IMR-90 (cell line): ENCODE data around the gene MEGF6. TPM values are rescaled to one million over a fixed set of nuclear protein-coding genes. Genes with fewer than 3 reads are reported as not detected.

Experiments
- ATAC-seq: fragments of 200-7000 bp; cut with Tn5 transposase; 2 replicates; pipeline ENCODE4 v1.9.1; 2020; ENCODE audit warnings: low read depth, mild to moderate bottlenecking, moderate library complexity
- BruUV-seq: library from RNA; stranded (reverse); fragments of 400-500 nt; replicated peaks from 2 replicates; lab custom pipeline; 2021; lab: Mats Ljungman, UMichigan
- CTCF ChIA-PET: fragments of 300-600 bp; formaldehyde crosslinking; extraction: SDS; loops from one replicate; lab custom pipeline; 2021; ENCODE audit warnings: antibody characterized with exemption; lab: Yijun Ruan, JAX
- POLR2A ChIA-PET: fragments of 300-600 bp; sonication (Branson Sonifier 250); formaldehyde crosslinking; loops from one replicate; lab custom pipeline; 2022; ENCODE audit warnings: antibody characterized with exemption; ENCODE audit not compliant: unreplicated experiment; lab: Charles Lee
- DNase-seq: peaks from one replicate; pipeline ENCODE4 v3.0.0; 2013
- H2AFZ ChIP-seq: replicated peaks from 2 replicates; pipeline ENCODE3; 2013; ENCODE audit warnings: low read length, mild to moderate bottlenecking; ENCODE audit not compliant: poor library complexity
- H2AK5ac ChIP-seq: 2 replicates; pipeline ENCODE4 v1.6.1; 2013; ENCODE audit warnings: low read depth, low read length, inconsistent platforms
- H2AK9ac ChIP-seq: replicated peaks from 2 replicates; pipeline ENCODE3; 2013; ENCODE audit warnings: mild to moderate bottlenecking, low read depth, low read length, moderate library complexity; ENCODE audit not compliant: poor library complexity
- H2BK120ac ChIP-seq: 2 replicates; pipeline ENCODE4 v1.6.1; 2013; ENCODE audit warnings: low read depth, low read length, inconsistent platforms
- H2BK15ac ChIP-seq: 3 replicates; pipeline ENCODE4 v1.6.1; 2013; ENCODE audit warnings: low read depth, low read length, inconsistent platforms
- H2BK20ac ChIP-seq: 2 replicates; pipeline ENCODE4 v1.6.1; 2013; ENCODE audit warnings: low read depth, mild to moderate bottlenecking, inconsistent platforms, low read length, moderate library complexity
- H2BK5ac ChIP-seq: 2 replicates; pipeline ENCODE4 v1.6.1; 2013; ENCODE audit warnings: mild to moderate bottlenecking, low read depth, low read length, inconsistent platforms; ENCODE audit not compliant: poor library complexity, severe bottlenecking
- H3K14ac ChIP-seq: replicated peaks from 2 replicates; pipeline ENCODE4 v1.6.1; 2013; ENCODE audit warnings: low read depth, low read length, inconsistent platforms
- H3K18ac ChIP-seq: 2 replicates; pipeline ENCODE4 v1.6.1; 2013; ENCODE audit warnings: low read depth, low read length, control low read depth
- H3K23ac ChIP-seq: 2 replicates; pipeline ENCODE4 v1.6.1; 2013; ENCODE audit warnings: low read depth, low read length, inconsistent platforms
- H3K27ac ChIP-seq: 2 replicates; pipeline ENCODE4 v1.5.1; 2013; ENCODE audit warnings: mild to moderate bottlenecking, control low read depth, low read length; ENCODE audit not compliant: insufficient read depth
- H3K27me3 ChIP-seq: 2 replicates; pipeline ENCODE4 v1.6.1; 2013; ENCODE audit warnings: low read length; ENCODE audit not compliant: control insufficient read depth, insufficient read depth
- H3K36me3 ChIP-seq: 2 replicates; pipeline ENCODE4 v1.6.1; 2013; ENCODE audit warnings: low read length, mixed read lengths; ENCODE audit not compliant: control insufficient read depth, insufficient read depth
- H3K4ac ChIP-seq: 2 replicates; pipeline ENCODE4 v1.6.1; 2013; ENCODE audit warnings: low read depth, low read length, inconsistent platforms
- H3K4me1 ChIP-seq: 2 replicates; pipeline ENCODE4 v1.6.1; 2013; ENCODE audit warnings: low read length, mixed read lengths; ENCODE audit not compliant: control insufficient read depth, insufficient read depth
- H3K4me2 ChIP-seq: 2 replicates; pipeline ENCODE4 v1.6.1; 2013; ENCODE audit warnings: low read depth, mild to moderate bottlenecking, control low read depth, low read length, moderate library complexity
- H3K4me3 ChIP-seq: 2 replicates; pipeline ENCODE4 v1.5.1; 2013; ENCODE audit warnings: low read depth, mild to moderate bottlenecking, control low read depth, low read length, moderate library complexity; ENCODE audit not compliant: insufficient read depth
- H3K56ac ChIP-seq: 2 replicates; pipeline ENCODE4 v1.6.1; 2013; ENCODE audit warnings: low read length, inconsistent platforms; ENCODE audit not compliant: insufficient read depth; ENCODE audit errors: extremely low read depth
- H3K79me1 ChIP-seq, 2 experiments: 2 replicates each; pipeline ENCODE4 v1.6.1; 2013; ENCODE audit warnings: low read length in 2 of 2, inconsistent platforms in 1 of 2, low read depth in 1 of 2
- H3K9ac ChIP-seq: 2 replicates; pipeline ENCODE4 v1.6.1; 2013; ENCODE audit warnings: low read depth, low read length, control low read depth
- H3K9me1 ChIP-seq: 2 replicates; pipeline ENCODE4 v1.6.1; 2013; ENCODE audit warnings: low read length, inconsistent platforms; ENCODE audit not compliant: insufficient read depth
- H3K9me3 ChIP-seq: 2 replicates; pipeline ENCODE4 v1.6.1; 2013; ENCODE audit warnings: low read length; ENCODE audit not compliant: control insufficient read depth, insufficient read depth
- H4K20me1 ChIP-seq: 2 replicates; pipeline ENCODE4 v1.6.1; 2013; ENCODE audit warnings: low read length, inconsistent platforms; ENCODE audit not compliant: insufficient read depth
- H4K5ac ChIP-seq: 2 replicates; pipeline ENCODE4 v1.6.1; 2013; ENCODE audit warnings: mild to moderate bottlenecking, low read depth, low read length, control low read depth
- H4K8ac ChIP-seq, 2 experiments: 2 replicates each; pipeline ENCODE4 v1.6.1; 2013; ENCODE audit warnings: low read depth in 2 of 2, low read length in 2 of 2, control low read depth in 1 of 2, inconsistent platforms in 1 of 2
- H4K91ac ChIP-seq: 2 replicates; pipeline ENCODE4 v1.6.1; 2013; ENCODE audit warnings: low read depth, low read length, inconsistent platforms; ENCODE audit not compliant: insufficient read depth
- BHLHE40 ChIP-seq: fragments of 150-350 bp; IDR thresholded peaks from 2 replicates; pipeline ENCODE4 v1.6.1; 2016; ENCODE audit warnings: mild to moderate bottlenecking, low read depth, low read length
- CEBPB ChIP-seq: IDR thresholded peaks from 2 replicates; pipeline ENCODE4 v1.6.1; 2012; ENCODE audit warnings: low read depth, low read length, improper control_type of control experiment
- CHD1 ChIP-seq: IDR thresholded peaks from 2 replicates; pipeline ENCODE4 v1.6.1; 2012; ENCODE audit warnings: low read depth, low read length, improper control_type of control experiment
- CTCF ChIP-seq: conservative IDR thresholded peaks from 2 replicates; pipeline ENCODE4 v1.5.1; 2012; ENCODE audit warnings: mild to moderate bottlenecking, low read depth, low read length, improper control_type of control experiment
- ELK1 ChIP-seq: fragments of 150-350 bp; IDR thresholded peaks from 2 replicates; pipeline ENCODE4 v1.6.1; 2016; ENCODE audit warnings: low read depth, mild to moderate bottlenecking, low read length, moderate library complexity, borderline replicate concordance
- FOS ChIP-seq: fragments of 150-350 bp; IDR thresholded peaks from 2 replicates; pipeline ENCODE4 v1.6.1; 2016; ENCODE audit warnings: low read depth, low read length
- MAFK ChIP-seq: IDR thresholded peaks from 2 replicates; pipeline ENCODE4 v1.6.1; 2012; ENCODE audit warnings: low read depth, low read length, improper control_type of control experiment
- MAZ ChIP-seq: IDR thresholded peaks from 2 replicates; pipeline ENCODE4 v1.6.1; 2012; ENCODE audit warnings: low read depth, mild to moderate bottlenecking, low read length, improper control_type of control experiment, moderate library complexity, borderline replicate concordance
- MXI1 ChIP-seq: IDR thresholded peaks from 2 replicates; pipeline ENCODE4 v1.6.1; 2012; ENCODE audit warnings: low read depth, mild to moderate bottlenecking, low read length, moderate library complexity, borderline replicate concordance
- NFE2L2 ChIP-seq: fragments of 150-350 bp; IDR thresholded peaks from 2 replicates; pipeline ENCODE4 v1.6.1; 2016; ENCODE audit warnings: low read depth, mild to moderate bottlenecking, low read length
- POLR2A ChIP-seq: IDR thresholded peaks from 2 replicates; pipeline ENCODE4 v1.6.1; 2012; ENCODE audit warnings: mild to moderate bottlenecking, low read depth, low read length
- RAD21 ChIP-seq: IDR thresholded peaks from 2 replicates; pipeline ENCODE4 v1.6.1; 2012; ENCODE audit warnings: low read length, improper control_type of control experiment
- RCOR1 ChIP-seq: IDR thresholded peaks from 2 replicates; pipeline ENCODE4 v1.6.1; 2012; ENCODE audit warnings: mild to moderate bottlenecking, low read length, improper control_type of control experiment; ENCODE audit not compliant: insufficient replicate concordance
- RFX5 ChIP-seq: IDR thresholded peaks from 2 replicates; pipeline ENCODE4 v1.8.0; 2012; ENCODE audit warnings: low read depth, mild to moderate bottlenecking, low read length, moderate library complexity
- SMC3 ChIP-seq: fragments of 150-350 bp; IDR thresholded peaks from 2 replicates; pipeline ENCODE4 v1.6.1; 2016; ENCODE audit warnings: low read depth, mild to moderate bottlenecking, antibody characterized with exemption, low read length, moderate library complexity
- USF2 ChIP-seq: fragments of 150-350 bp; IDR thresholded peaks from 2 replicates; pipeline ENCODE4 v1.6.1; 2017; ENCODE audit warnings: mild to moderate bottlenecking, antibody characterized with exemption, low read length, low read depth
- WGBS, 2 experiments: methylation state at CpG; one replicate each; pipeline versions ENCODE4 v1.1.5 to v1.1.7; 2013; ENCODE audit warnings: missing lambda C conversion rate in 2 of 2; ENCODE audit not compliant: insufficient read length in 1 of 2; ENCODE audit errors: extremely low coverage in 2 of 2; 5-methylcytosine and 5-hydroxymethylcytosine counted together
- dilution Hi-C: fragments of 300-500 bp; cut with HindIII; formaldehyde crosslinking; loops from one replicate; pipeline ENCODE4 v1.14.3; 2018; ENCODE audit warnings: low sequenced_read_pairs; ENCODE audit not compliant: unreplicated experiment
- in situ Hi-C: fragments of 300-500 bp; cut with MboI; formaldehyde crosslinking; loops from 3 replicates; pipeline ENCODE4 v1.14.3; 2019; ENCODE audit warnings: low sequenced_read_pairs, inconsistent platforms, mixed read lengths
- intact Hi-C: fragments of 100-400 bp; cut with micrococcal nuclease; formaldehyde crosslinking; loops from 2 replicates; pipeline ENCODE4 v1.10.0; 2022
- polyA plus RNA-seq, 3 experiments: library from polyadenylated mRNA; depleted of rRNA; stranded (reverse); fragments of >200 nt; gene quantifications; 2 replicates each; pipeline ENCODE4 v1.2.3, GENCODE V29; 2012; ENCODE audit warnings: low replicate concordance in 1 of 3
- total RNA-seq: library from RNA; depleted of rRNA; stranded (reverse); fragments of >200 nt; gene quantifications from 2 replicates; pipeline ENCODE4 v1.2.3, GENCODE V29; 2012

MEGF6 gene
- total and polyA plus RNA-seq, 2 of the 4 experiments (the other 2 are of a cell fraction), result 0.72 to 4.1 TPM

GRCh38 chr1:3603156-3603555 lies 8.2 kb downstream of the MEGF6 start:
- Histone ChIP-seq H3K4me1 (no peaks in the 10 kb centered on the region), H3K9me3 (no peaks in the 10 kb centered on the region), H3K4me2 (no peak overlapping the region), H3K18ac (no peak overlapping the region), H3K27ac (no peak overlapping the region), H3K9me1 (no peaks in the 10 kb centered on the region; the same call in 1 of the 2 replicates), H4K20me1 (no peaks in the 10 kb centered on the region), H2AFZ (peak overlapping the region; percentile 33), H3K36me3 (no peaks in the 10 kb centered on the region), H3K4ac (no peak overlapping the region), H3K27me3 (peaks cover 11% of the 10 kb centered on the region), H2BK120ac (no peak overlapping the region), H3K23ac (no peak overlapping the region), H2BK20ac (no peak overlapping the region), H3K4me3 (no peak overlapping the region), H4K5ac (no peak overlapping the region), H3K9ac (no peak overlapping the region), H3K14ac (no peak overlapping the region), H4K8ac (no peak overlapping the region), H2AK5ac (no peak overlapping the region), H2BK5ac (no peak overlapping the region), H4K91ac (no peak overlapping the region), H3K56ac (no peak overlapping the region), H3K79me1 (no peaks in the 10 kb centered on the region), H2BK15ac (no peak overlapping the region), H2AK9ac (no peak overlapping the region)
- BruUV-seq, result no TSS peak
- dilution Hi-C loops (no loop called here), in situ Hi-C loops (no loop called here), intact Hi-C loops (no loop called here)
- DNase-seq (no peak), ATAC-seq (no peak)
- WGBS, 2 experiments, result 20% methylated on average over 1 of the region's 11 CpGs; no CpG with 5 or more reads in 1 of the 2 experiments
- ChIA-PET POLR2A (no interaction called here), CTCF (no interaction called here)
- TF ChIP-seq MAFK (no peak), CEBPB (no peak), CHD1 (no peak), RAD21 (no peak), POLR2A (no peak), MAZ (no peak), ELK1 (no peak), MXI1 (no peak), NFE2L2 (no peak), RFX5 (no peak), CTCF (no peak), RCOR1 (no peak), USF2 (no peak), BHLHE40 (no peak), SMC3 (no peak), FOS (no peak)
